HG02759 (cell line): Measurements from ENCODE around the gene NOD1.
"Not testable (repeated sequence)": the region's sequence is repeated elsewhere in the genome, so short reads cannot be mapped to it uniquely, and the experiment has no call there.

Experiments used
- ATAC-seq: cut with Tn5 transposase; IDR thresholded peaks from one replicate; pipeline ENCODE4 v1.9.1; 2021; ENCODE audit warnings: mild to moderate bottlenecking, moderate library complexity; ENCODE audit not compliant: unreplicated experiment

The NOD1 gene

GRCh38 chr7:30478349-30479201, at the start of gene NOD1:
Gene NOD1, minus strand, starts transcription at chr7:30478784. Its CDS starts 21,863 bp downstream, at chr7:30456921.
- peak; percentile 91 for ATAC-seq

- ATAC-seq, result not testable (repeated sequence)
Measured at GRCh38 chr7:30527297-30527696, 48.7 kb upstream of the NOD1 start.

- ATAC-seq, result no peak
Measured at GRCh38 chr7:30526163-30526562, 47.6 kb upstream of the NOD1 start.

- ATAC-seq, result no peak
Measured at GRCh38 chr7:30525429-30525828, 46.8 kb upstream of the NOD1 start.

- ATAC-seq, result no peak
Measured at GRCh38 chr7:30524545-30524944, 46.0 kb upstream of the NOD1 start.

GRCh38 chr7:30523466-30523865, 44.9 kb upstream of the NOD1 start:
- no peak for ATAC-seq

- no peak for ATAC-seq
Measured at GRCh38 chr7:30522159-30522558, 43.6 kb upstream of the NOD1 start.

GRCh38 chr7:30521532-30521931, 42.9 kb upstream of the NOD1 start:
- no peak for ATAC-seq

GRCh38 chr7:30519122-30519521, 40.5 kb upstream of the NOD1 start:
- ATAC-seq, result no peak

- ATAC-seq, result no peak
Measured at GRCh38 chr7:30515761-30516160, 37.2 kb upstream of the NOD1 start.

- ATAC-seq, result no peak
Measured at GRCh38 chr7:30514776-30515175, 36.2 kb upstream of the NOD1 start.

- ATAC-seq, result no peak
Measured at GRCh38 chr7:30514177-30514576, 35.6 kb upstream of the NOD1 start.

- no peak for ATAC-seq
Measured at GRCh38 chr7:30513762-30514161, 35.2 kb upstream of the NOD1 start.

GRCh38 chr7:30511973-30512662, 33.5 kb upstream of the NOD1 start:
- ATAC-seq, result no peak

- ATAC-seq, result no peak
Measured at GRCh38 chr7:30511494-30511893, 32.9 kb upstream of the NOD1 start.

- peak; percentile 67 for ATAC-seq
Measured at GRCh38 chr7:30510124-30511075, 31.8 kb upstream of the NOD1 start.

GRCh38 chr7:30509171-30509857, 30.7 kb upstream of the NOD1 start:
- not testable (repeated sequence) for ATAC-seq

- not testable (repeated sequence) for ATAC-seq
Measured at GRCh38 chr7:30507346-30507900, 28.8 kb upstream of the NOD1 start.

GRCh38 chr7:30505174-30505697, 26.7 kb upstream of the NOD1 start:
- peak; percentile 18 for ATAC-seq
